GM18517 (cell line): ENCODE measurements around the gene CCL13.

ENCODE experiments used
- ATAC-seq: cut with Tn5 transposase; IDR thresholded peaks from one replicate; pipeline ENCODE4 v1.9.1; 2021; ENCODE audit warnings: mild to moderate bottlenecking, moderate library complexity; ENCODE audit not compliant: unreplicated experiment

Gene CCL13

DNA sequence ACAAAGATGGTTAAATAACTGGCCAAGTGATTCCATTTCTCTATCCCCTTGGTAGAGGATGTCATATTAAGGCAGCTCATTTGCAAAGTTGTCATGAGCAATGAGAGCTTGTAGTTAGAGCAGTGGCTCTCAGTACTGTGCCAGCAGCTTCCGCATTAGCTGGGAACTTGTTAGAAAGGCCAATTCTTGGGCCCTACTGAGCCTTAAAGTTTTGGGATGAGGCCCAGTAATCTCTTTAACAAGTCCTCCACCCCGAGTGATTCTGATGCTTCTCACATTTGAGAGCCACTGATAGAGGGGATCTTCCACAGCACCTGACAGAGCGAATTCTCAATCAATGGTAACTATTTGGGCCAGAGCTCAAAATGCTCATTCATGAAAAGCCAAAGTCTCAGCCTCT is 26.9 kb downstream of the CCL13 start:
- ATAC-seq: no peak

DNA sequence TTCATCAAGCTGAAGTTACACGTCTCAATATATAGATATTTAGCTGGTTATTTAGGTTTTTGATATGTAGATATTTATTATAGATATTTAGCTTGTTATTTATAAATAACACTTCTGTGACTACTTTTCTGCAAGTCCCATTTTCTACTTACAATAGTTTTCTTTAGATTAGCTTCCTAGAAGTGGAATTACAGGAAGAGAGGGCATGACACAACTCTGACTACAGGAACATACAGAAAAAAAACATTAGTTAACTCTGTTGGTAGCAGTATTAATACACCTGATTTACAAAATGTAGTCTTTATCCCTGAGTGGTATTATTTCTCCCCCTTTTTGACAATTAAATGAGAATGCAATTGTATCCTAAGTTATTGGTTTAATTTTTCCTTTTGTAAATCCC is 28.0 kb downstream of the CCL13 start:
- no peak for ATAC-seq

DNA sequence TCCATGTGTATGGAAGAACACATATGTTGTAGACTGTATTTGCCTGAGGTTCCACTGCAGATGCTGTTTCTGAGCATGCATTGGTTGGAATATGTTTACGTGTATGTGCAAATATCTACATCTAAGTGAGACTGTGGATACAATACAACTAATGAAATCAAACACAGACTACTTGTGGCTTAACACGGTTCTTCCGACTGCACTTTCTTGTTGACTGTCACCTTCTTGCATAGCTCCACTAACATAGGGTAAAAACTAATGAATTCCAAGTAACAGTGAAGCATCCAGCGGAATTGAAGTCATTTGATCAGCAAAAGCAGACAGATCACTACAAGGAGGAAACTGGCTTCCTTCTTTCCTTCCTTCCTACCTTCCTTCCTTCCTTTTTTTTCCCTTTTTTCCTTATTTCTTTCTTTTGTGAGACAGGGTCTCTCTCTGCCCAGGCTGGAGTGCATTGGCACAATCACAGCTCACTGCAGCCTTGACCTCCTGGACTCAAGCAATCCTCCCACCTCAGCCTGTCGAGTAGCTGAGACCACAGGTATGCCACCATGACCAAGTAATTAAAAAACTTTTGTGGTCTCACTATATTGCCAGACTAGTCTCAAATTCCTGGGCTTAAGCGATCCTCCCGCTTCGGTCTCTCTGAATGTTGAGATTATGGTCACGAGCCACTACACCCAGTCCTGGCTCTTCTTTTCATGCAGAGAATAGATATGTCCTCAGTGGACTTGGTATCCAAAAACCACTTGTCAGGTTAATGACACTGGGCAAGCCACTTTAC is 28.7 kb downstream of the CCL13 start:
- no peak for ATAC-seq

DNA sequence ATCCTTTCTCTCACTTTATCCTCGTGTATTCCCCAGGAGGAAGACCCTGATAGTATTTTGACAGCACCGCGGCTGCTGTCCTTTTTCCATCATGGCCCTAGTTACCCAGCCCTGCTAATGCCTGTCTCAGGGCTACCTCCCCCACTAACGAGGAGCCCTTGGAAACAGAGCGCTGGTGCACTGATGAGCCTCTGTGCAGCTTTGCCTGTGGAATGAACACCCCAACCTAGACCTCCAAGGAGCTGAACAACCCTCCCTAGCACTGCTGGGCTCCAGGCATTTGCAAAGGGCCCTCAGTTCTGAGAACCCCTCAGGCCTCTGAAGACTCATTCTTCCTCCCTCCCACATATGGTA is 30.0 kb downstream of the CCL13 start:
- ATAC-seq: no peak

DNA sequence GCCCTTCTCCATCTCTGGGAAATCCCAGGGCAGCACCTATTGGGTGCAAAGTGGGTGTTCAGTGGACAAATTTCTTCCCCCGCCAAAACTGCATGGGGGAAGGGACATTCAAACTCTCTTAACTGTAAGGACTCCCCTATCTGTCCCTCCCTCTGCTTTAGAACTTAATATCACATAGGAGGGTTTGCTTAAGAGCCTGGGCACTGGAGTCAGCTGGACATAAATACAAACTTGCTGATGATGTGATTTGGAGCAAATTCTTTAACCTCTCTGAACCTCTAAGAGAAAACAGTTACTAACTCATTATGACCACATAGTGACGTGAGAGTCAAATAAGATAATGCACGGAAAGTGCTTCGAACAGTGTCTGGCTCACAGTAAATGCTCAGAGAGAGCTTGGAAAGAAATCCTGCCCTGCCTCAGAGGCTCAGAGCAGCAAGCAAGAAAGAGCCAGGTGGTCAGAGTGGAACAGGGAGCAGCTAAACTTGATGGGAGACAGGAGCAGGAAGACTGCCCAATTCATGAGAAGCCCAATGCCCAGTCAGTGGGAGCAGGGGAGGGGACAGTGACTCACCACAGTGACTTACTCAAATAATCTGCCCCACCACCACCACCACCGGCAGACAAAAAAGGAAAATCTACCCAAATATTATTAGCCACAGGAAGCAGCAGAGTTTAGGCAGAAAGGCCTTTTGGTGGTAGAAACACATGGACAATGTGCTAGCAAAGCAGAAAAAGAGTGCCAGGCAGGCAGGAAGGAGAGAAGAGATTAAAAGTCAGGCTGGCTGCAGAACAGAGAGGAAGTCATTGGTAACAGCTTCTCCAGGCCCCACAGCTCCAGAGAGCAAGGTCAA is 30.6 kb downstream of the CCL13 start:
- ATAC-seq: no peak

DNA sequence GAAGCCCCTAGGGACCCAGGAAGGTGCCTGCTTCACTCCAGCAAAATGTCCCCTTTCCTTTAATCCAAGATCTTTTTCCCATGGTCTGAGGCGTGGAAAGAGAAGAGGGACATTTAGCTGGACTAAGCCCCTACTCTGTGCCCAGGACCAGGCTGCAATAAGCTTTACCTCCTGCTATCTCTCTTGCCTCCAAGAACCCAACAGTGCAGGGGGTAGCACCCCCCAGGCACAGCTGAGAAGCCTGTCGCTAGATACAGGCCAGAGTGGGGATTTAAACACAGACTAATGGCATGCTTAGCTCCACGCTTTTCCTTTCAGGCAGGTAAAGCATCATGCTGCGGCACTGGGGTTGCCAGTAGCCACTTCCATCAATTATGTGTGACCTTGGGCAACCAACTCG is 31.3 kb downstream of the CCL13 start:
- ATAC-seq: no peak

DNA sequence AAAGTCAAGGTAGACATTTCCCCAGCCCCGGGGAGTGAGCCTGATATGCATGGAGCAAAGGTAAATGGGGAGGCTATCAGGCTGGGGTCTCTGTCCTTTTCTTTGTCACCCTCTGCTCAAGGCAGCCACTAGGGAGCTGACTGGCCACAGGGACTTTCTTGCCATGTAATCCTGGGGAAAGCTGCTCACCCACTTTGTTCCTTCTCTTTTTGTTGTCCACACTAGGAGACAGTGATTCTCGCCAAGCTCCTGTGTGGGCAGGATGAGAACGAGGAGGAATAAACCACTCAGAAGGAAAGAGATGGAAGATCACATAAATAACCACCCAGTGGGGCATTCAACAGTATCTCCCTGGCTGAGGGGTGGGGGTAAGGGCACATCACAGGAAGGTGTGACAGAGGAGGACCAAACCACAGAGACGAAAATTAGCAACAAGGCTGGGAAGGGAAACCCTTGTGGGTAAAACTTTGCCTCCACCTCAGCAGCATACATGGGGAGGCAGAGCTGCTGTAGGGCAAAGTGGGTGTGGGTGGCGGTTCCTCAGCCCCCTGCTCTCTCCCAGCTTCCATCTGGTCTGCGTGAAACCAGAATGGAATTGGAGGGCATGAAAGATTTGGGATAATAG is 33.0 kb downstream of the CCL13 start:
- no peak for ATAC-seq

DNA sequence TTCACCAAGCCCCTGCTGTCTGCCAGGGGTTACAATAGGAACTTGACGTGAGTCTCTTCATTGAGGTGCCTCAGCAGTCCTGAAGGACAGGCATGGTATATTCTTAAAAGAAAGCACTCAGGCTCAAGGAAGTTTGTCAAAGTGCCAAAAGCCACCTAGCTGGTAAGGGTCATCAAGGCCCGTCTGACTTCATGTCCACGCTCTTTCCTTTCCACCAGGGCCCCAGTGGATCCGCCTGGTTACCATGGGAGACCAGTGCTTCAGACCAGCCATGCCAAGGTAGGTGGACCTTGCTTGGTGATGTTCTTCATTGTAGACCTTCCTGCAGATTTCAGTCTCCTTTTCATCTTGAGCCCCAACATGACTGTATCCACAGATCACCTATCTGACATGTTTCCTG is 34.4 kb downstream of the CCL13 start:
- no peak for ATAC-seq

DNA sequence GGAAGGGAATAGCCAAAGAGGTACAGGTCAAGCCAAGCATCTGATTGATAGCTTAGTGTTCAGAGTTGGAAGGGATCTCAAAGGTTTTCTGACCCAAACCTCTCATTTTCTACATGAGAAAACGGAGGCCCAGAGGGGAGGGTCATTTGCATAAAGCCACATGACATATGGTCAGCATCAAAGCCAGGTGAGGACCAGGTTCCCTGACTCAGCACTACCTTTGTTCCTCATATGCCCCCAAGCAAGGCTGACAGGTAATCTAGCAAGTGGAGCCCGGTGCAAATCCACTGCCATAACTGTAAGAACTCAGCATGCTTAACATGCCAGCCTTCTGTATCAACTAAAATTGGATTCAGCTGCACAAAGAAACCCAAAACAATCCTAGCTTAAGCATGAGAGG is 35.0 kb downstream of the CCL13 start:
- no peak for ATAC-seq

DNA sequence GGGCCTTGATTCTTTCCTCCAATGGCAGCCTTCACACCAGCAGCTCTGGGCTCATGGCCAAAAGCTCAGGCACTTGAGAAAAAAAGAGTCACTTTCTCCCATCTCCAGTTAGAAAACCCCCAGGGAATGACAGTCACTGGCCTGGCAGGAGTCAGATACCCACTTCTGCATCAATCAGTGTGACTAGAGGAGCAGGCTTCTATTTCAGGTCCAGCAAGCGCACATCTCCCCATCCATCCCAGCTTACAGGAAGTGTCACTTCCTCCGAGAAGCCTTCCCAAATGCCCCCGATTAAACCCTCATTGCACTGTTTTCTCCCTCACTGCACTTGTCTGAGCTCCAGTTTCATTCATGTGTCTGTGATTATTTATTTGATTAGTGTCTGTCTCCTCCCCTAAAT is 37.1 kb downstream of the CCL13 start:
- ATAC-seq: no peak

DNA sequence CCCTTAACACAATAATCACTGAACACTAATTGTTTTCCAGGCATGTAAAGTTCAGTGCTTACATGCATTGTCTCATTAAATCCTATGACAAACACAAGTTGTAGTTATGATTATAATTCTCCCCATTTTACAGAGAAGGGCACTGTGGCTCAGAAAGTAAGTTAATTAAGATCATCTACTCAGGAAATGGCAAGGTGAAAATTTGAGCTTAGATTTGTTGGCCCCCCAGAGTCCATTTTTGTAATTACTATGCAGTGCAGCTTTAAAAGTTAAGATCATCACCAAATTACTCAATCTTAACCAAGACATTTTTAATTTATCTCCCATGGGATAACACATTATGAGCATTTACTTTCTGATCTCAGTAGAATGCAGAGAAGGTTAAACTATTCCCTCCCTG is 41.0 kb downstream of the CCL13 start:
- ATAC-seq: no peak

DNA sequence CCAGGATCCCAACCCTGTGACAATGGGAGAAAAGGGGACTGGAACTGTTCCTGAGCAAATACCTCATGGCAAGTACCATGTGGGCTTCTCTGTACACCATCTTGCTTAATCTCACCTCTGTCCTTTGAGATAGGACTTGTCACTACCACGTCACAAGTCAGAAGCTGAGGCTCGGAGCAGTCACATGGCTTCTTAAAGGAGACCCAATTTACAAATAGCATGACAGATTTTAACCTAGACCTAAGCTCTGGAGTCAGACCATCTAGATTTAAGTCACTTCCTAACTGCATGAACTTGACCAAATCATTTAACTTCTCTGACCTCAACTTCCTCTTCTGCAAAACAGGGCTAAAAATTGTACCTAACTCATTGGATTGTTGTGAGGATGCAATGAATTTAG is 42.7 kb downstream of the CCL13 start:
- ATAC-seq: no peak

DNA sequence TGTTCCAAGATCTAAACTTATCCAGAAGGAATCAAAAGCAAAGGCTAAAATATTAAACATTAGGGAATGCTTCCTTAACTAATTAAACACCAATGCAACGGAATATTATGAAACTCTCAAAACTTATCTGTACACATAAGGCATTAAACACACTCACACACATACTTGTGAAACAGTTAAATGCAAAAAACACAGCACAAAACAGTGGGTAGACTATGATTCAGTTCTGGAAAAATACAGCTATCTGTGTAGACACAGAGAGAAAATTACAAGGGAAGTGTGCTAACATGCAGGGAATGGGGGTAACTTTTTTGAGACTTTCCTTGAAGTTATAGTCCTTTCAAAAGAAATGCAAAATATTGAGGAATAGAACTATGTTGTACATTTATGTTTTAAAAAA is 43.4 kb downstream of the CCL13 start:
- no peak for ATAC-seq

DNA sequence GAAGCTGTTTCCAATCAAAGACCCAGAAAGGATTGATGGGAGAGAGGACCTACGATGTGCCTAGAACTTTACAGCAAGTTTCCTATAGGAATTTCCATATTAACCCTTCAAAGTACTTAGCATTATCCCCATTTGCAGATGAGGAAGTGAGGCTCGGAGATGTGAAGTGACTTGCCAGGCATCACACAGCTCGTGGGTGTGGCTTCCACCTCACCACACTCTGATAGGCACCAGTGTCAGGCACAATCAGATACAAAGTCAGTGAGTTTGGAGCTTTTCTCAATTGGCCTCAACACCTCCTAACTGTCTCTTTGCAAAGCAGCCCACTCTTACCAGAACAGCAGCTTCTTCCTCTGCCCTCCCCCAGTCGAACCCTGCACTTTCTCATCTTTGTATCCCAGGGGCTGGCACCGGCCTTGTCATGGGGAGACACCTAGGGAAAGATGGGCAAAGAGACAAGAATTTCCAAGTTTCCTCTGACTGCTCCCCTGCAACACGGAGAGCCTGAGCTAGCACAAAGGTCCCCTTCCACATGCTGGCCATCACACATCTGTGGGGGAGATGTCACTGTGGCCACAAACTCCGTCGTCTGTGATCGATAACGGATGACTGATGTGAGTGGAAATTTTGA is 44.1 kb downstream of the CCL13 start:
- no peak for ATAC-seq

DNA sequence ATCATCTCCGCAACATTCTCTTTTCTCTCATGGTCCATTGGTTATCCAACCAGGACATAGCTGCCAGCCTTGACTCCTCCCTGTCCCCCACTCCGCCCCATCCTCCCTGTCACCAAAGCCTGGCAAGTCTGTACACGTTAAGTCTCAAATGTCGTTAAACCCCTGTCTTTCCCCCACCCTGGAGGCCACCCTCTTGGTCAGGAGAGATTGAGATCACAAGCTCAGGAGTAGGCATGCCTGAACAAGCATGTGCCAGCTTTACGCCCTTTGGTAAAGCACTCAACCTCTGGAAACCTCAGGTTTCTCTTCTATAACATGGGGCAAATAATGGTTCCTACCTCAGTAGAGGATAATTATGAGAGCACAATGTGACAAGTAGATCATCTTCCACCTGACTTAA is 44.9 kb downstream of the CCL13 start:
- no peak for ATAC-seq

DNA sequence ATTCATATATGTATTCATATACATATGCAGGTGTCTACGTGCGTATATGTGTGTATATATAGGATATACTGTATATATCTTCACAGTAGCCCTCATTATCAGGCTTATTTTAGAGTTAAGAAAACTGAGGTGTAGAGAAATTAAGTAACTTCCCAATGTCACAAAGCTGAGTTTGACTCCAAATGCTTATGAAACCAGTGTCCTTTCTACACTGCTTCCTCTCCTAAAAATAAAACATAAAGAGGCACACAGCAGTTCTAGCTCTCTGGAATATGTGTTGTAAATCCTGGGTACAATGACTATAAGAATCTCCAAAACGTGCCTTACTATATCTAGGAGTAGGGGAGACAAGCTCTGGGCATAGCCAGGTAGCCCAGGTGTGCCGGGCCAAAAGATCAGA is 46.7 kb downstream of the CCL13 start:
- no peak for ATAC-seq

DNA sequence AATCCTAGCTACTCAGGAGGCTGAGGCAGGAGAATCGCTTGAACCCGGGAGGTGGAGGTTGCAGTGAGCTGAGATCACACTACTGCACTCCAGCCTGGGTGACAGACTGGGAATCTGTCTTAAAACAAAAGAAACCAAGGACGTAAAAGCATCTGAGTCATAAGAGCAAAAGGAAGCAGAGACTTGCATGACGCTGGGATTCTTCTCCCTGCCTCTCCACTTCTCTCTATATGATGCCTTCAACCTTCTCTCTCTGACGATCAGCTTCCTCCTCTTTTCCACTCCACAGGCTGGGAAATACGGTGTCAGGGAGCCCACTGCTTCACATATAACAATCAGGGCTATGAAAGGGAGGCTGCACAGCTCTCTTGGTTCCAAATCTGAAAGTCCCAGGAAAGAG is 49.9 kb downstream of the CCL13 start:
- ATAC-seq: no peak
